ENCODE results near the gene ANO2.

The ANO2 gene

GRCh38 chr12:5745251-5745888 is 199.7 kb downstream of the ANO2 start:
- intact Hi-C loops (cut with DNase I) = no loop called here

GRCh38 chr12:5742258-5742657 is 202.8 kb downstream of the ANO2 start:
- DNase-seq = no peak
- intact Hi-C loops (cut with DNase I) = no loop called here

More at GRCh38 chr12:5745251-5745888, 199.7 kb downstream of the ANO2 start:
- peak in 7 of 10 donors; percentile 15 to 91 (median 63) for DNase-seq

DNA sequence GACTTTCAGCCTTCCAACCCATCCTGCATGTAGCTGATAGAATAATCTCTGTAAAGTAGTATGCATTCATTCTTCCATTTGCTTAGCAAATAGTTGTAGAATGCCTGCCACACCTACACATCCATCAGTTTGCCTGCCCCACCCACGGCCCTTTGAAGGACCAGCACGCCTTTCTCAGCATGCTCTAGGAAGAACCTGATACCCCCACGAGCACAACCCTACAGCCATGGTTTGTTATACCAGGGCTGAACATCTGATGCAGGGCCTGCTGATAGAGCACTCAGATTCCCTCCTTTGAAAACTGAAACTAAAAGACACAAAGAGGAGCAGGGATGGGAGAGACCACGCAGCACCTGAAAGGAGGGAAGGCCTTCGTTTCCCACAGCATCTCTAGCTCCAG is 205.1 kb downstream of the ANO2 start:
- DNase-seq = no peak
- intact Hi-C loops (cut with DNase I) = no loop called here

DNA sequence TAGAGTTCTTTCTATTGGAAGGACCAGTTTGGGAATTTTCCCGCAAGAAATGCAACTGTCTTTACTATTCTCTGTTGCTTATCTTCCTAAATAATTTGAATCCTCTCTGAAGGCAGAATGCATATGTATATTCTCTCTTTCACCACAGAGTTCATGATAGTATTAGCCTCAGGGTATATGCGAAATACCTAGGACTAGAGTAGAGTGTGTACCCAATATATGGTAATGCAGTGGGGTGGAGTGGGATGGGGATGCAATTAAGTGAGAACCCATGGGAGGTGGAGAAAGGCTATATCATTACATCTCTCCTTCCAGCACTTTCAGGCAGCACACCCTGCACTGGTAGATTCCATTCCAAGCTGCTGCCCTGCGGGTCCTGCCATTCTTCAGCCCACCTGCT is 207.3 kb downstream of the ANO2 start:
- intact Hi-C loops (cut with DNase I) = no loop called here
- no peak for DNase-seq

GRCh38 chr12:5736527-5736926 is 208.5 kb downstream of the ANO2 start:
- intact Hi-C loops (cut with DNase I) = no loop called here
- DNase-seq = no peak

DNA sequence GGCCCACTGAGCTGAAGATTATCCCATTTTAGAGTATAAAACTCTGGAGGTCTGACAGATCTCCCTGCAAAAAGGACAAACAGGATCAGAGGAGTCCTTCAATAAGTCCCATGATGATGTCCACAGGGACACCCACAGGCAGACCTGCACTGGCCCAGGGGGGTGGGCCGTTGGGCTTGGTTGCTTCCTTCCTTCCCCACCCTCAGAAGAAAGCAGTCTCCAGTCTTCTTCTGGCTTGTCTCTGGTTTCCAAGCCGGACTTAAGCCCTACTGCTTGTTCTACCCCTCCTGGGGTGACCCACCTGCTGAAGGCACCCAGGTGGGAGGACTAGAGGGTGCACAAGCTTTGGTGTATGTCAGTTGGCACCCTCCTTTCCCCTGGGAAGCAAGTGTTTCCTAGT is 209.0 kb downstream of the ANO2 start:
- no peak for DNase-seq
- intact Hi-C loops (cut with DNase I) = no loop called here

DNA sequence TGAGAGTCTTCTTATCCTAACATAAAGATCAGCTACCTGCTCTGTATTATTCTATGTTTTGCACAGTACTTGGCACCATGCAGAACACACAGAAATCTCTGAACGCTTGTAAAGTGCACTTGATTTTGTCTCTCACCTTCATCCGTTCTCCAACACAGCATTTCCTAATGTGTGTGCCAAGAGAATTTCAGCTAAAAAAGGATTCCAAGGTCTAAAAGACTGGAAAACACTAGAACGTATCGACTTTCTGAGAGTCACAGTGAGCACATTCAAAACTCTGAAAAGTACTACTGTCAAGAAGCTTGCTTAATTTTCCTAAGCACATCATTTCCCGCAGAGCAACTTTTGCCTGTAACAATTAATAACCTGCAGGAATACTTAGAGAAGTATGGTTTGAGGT is 211.1 kb downstream of the ANO2 start:
- intact Hi-C loops (cut with DNase I) = no loop called here
- no peak for DNase-seq

GRCh38 chr12:5733136-5733755 is 211.8 kb downstream of the ANO2 start:
- no peak for DNase-seq
- intact Hi-C loops (cut with DNase I) = no loop called here

- no peak for DNase-seq
- intact Hi-C loops (cut with DNase I) = no loop called here
Measured at GRCh38 chr12:5730962-5731361, 214.1 kb downstream of the ANO2 start.

GRCh38 chr12:5723711-5724252 is 221.3 kb downstream of the ANO2 start:
- intact Hi-C loops (cut with DNase I) = no loop called here

DNA sequence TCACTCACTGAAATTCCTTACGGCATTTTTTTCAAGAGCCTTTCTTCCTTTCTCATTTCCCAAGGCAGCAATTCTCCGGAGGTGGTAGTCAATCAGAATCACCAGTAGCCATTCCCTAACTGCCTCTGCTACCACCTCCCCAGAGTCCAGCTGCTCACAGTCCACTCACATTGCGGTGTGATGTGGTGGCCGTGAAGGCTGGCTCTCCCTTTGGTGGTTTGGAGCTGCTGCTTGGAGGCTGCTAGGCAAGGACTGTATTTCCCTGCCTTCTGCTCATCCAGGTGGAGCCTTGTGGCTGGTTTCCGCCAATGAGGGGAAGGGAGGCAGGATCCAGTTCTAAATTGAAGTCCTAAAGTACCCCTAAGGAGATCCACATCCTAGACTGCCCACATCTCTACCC is 222.0 kb downstream of the ANO2 start:
- no peak for DNase-seq
- intact Hi-C loops (cut with DNase I) = no loop called here

More at GRCh38 chr12:5723711-5724252, 221.3 kb downstream of the ANO2 start:
- DNase-seq = no peak

DNA sequence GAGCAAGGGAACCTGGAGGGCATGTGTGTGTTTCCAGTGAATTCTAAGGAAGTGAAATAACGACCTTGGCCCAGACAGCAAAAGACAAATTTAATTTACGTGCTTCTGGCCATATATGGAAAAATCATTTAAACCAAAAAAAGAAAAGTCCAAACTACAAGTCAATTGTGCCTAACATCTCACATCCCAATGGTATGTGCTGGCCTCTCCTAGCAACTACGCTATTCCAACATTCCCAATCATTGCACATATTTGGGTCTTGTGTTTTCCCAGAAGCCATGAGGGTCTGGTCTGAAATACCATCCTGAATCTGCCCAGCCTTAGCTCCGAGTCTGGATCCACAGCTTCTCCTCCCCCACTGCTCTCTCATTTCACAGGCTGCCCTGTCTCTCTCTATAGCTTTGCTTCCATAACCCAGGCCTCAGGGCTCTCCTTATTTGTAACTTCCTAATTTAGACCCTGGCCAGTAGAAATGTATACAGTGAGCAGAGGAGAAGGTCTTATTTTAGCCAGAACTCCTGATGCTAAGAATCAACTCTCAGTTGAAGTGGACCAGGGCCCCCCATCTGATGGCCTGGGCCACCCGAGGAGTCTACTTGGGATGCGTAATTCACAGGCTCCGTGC is 224.6 kb downstream of the ANO2 start:
- no peak for DNase-seq
- intact Hi-C loops (cut with DNase I) = no loop called here

DNA sequence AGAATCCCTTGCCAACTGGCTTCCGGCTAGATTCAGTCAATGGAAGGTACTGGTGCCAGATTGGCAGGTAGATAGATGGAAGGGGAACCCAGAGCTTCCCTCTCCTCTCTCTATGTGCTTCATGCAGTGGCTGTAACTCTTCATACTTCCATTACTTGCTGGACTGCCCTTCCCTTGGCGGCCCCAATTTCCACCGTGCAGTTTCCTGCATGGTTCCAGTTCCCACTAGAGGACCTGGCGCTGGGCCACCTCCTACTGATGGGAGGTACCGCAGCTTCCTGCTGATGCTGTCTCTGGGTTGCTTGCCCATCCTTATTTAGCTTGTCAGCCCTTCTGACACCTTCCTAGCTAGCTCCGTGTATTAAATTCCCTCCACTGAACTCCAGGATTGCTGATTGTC is 226.4 kb downstream of the ANO2 start:
- no peak for DNase-seq
- intact Hi-C loops (cut with DNase I) = no loop called here

DNA sequence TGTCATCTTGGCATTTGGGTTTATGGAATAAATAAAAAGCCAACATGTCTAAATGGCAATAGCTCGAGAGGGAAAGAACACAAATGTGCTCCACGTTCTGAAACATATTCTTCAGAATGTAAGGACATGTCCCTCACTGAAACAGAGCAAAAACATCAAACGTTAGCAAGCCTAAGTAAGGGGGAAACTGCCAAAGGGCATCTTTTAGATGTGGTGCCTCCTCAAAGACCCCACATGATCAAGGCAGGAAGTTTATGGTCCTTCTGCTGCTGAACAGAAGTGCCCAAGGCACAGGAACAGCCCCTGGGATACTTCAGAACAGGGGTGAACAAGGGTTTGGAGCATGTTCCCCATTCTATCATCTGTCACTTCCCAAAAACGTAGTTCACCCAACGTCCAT is 227.0 kb downstream of the ANO2 start:
- DNase-seq = no peak
- intact Hi-C loops (cut with DNase I) = no loop called here

DNA sequence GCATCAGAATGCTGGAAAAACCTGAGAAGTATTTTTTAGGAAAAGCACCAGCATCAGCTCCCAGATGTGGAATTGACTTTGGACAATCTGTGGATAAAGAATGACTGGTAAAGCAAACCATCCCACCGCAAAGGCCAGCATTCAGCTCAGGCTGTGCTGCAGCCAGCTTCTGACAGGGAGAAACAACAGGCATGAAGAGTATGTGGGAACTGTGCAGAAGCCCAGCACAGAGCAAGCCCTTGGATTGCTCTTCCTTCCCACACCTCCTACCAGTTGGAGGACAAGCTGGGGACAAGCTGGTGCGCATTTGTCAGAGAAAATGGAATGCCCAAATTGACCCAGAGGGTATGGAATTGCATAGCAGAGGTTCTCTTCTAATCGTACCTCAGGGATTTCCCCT is 228.1 kb downstream of the ANO2 start:
- intact Hi-C loops (cut with DNase I) = no loop called here
- no peak for DNase-seq

GRCh38 chr12:5716201-5716600 is 228.9 kb downstream of the ANO2 start:
- intact Hi-C loops (cut with DNase I) = no loop called here
- DNase-seq = no peak

DNA sequence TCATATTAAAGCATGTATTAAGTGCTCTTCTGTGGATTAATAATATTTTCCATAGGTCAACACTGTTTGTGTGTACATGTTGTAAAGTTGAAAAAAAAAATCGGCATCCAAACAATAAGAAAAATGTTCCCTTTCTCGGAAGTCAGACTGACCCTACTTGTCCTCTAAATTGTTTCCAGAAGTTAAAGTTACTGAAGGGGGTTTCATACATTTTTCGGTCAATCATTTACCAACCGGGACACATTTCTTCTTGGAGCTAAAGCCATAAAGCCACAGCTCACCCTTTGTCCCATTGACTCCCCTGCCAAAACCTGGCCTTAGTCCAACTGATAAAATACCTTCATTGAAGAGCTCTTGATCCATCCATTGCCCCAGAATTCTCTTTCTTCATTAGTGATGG is 230.0 kb downstream of the ANO2 start:
- DNase-seq = no peak

GRCh38 chr12:5713599-5714081 is 231.4 kb downstream of the ANO2 start:
- no peak for DNase-seq
- intact Hi-C loops (cut with DNase I) = no loop called here

More for the DNA sequence above, 230.0 kb downstream of the ANO2 start:
- intact Hi-C loops (cut with DNase I) = no loop called here

DNA sequence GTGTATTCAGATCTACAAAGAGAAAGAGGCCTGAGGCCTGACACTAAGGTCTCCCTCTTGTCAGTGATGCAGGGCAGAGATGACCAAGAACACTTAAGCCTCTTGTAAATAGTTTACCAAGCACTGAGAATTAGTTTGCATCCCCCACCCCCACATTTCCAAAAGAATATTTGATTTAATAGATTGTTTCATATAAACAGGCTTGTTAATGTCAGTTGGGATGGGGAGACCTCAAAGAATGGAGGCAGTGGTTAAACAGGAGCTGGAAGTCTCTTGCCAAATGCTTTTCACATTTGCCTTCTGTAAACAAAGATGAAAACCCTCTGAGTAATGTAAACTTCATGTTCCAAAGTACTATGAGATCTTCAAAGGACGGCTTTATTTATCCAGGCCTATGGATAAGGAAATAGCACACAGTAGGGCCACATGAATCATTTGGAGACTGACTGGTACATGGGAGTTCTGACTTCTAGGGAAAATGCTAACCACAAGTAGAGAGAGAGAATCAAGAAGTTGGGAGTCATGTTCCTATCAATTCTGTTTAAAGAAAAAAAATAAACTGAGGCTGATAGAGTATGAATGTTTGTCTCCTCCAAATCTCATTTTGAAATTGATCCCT is 234.7 kb downstream of the ANO2 start:
- intact Hi-C loops (cut with DNase I) = no loop called here
- DNase-seq = no peak

DNA sequence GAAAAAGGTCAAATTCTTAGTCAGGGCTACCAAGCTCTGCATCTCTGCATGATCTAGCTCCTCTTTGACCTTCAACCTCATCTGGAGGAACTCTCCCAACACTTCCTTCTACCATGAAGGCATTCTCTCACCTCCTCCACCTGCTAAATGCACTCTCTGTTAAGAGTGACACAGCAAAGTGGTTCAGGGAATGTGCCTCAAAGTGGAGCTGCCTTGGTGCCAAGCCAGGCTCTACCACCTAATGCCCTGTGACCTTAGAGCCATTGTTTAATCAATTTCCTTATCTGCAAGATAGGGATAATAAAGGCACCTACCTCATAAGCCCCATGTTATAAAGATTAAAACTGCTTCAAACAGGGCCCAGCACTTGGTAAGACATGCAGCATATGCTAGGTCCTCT is 236.7 kb downstream of the ANO2 start:
- no peak for DNase-seq
- intact Hi-C loops (cut with DNase I) = no loop called here

- no peak for DNase-seq
- intact Hi-C loops (cut with DNase I) = no loop called here
Measured at GRCh38 chr12:5706247-5706646, 238.8 kb downstream of the ANO2 start.

Measured in posterior cingulate gyrus (tissue), 11 donors.